HG03521 (cell line): Measurements from ENCODE around the gene FAM187B.

Source experiments
- ATAC-seq: cut with Tn5 transposase; IDR thresholded peaks from one replicate; pipeline ENCODE4 v1.9.1; 2021; ENCODE audit warnings: mild to moderate bottlenecking, moderate library complexity; ENCODE audit not compliant: unreplicated experiment

The FAM187B gene

GRCh38 chr19:35179830-35180229, 48.7 kb downstream of the FAM187B start:
- ATAC-seq, result no peak

GRCh38 chr19:35178701-35179100, 49.8 kb downstream of the FAM187B start:
- ATAC-seq, result no peak

GRCh38 chr19:35177377-35178274, 50.9 kb downstream of the FAM187B start:
- no peak for ATAC-seq

- no peak for ATAC-seq
Measured at GRCh38 chr19:35176181-35176570, 52.4 kb downstream of the FAM187B start.
